ENCODE measurements around the gene CPT2.

GRCh38 chr1:53259932-53260331 is 63.3 kb downstream of the CPT2 start:
- no peak for TF ChIP-seq RNF219 (CRISPR knock-in tag; IDR thresholded peaks at IDR 0.05)
- TF ChIP-seq FOXJ3 (CRISPR knock-in tag; IDR thresholded peaks at IDR 0.05; ENCODE audit: borderline replicate concordance) = no peak
- no peak for TF ChIP-seq TBX2 (CRISPR knock-in tag; IDR thresholded peaks at IDR 0.05; ENCODE audit: borderline replicate concordance)
- no peak for TF ChIP-seq ZNF609 (CRISPR knock-in tag; IDR thresholded peaks at IDR 0.05; ENCODE audit: borderline replicate concordance)
- TF ChIP-seq SMC3 (IDR thresholded peaks at IDR 0.05; ENCODE audit: low read length) = no peak
- no peak for TF ChIP-seq BCL6 (CRISPR knock-in tag; IDR thresholded peaks at IDR 0.05)
- TF ChIP-seq JUNB (CRISPR knock-in tag; IDR thresholded peaks at IDR 0.05; ENCODE audit: borderline replicate concordance) = no peak
- TF ChIP-seq REST (IDR thresholded peaks at IDR 0.05; ENCODE audit: borderline replicate concordance in 1 of 2, low read depth in 1 of 2, low read length in 2 of 2) = no peak
- no peak for TF ChIP-seq CTCF (CRISPR knock-in tag; IDR thresholded peaks at IDR 0.05)
- TF ChIP-seq SMAD3 (CRISPR knock-in tag; IDR thresholded peaks at IDR 0.05) = no peak
- TF ChIP-seq CENPBD1 (CRISPR knock-in tag; IDR thresholded peaks at IDR 0.05; ENCODE audit: borderline replicate concordance, low read depth) = no peak
- no peak for TF ChIP-seq CREB1 (IDR thresholded peaks at IDR 0.05)
- no peak for TF ChIP-seq CREB1 (CRISPR knock-in tag; IDR thresholded peaks at IDR 0.05)
- TF ChIP-seq EZH2 (conservative IDR thresholded peaks at IDR 0.05; ENCODE audit: low read depth, low read length) = no peak
